OCI-LY1 (cell line): ENCODE data around the gene PNPLA5.

Experiments used
- H2AFZ ChIP-seq: fragments of 200-600 bp; sonication (generic), shearing (Covaris generic); 2 replicates; pipeline ENCODE4 v1.6.0; 2014; ENCODE audit warnings: antibody characterized with exemption, mild to moderate bottlenecking, low read length
- H3F3A ChIP-seq: fragments of 200-600 bp; sonication (generic), shearing (Covaris generic); 2 replicates; pipeline ENCODE4 v1.6.0; 2014; ENCODE audit warnings: mild to moderate bottlenecking, antibody characterized with exemption, low read length, moderate library complexity; ENCODE audit not compliant: insufficient read depth
- H3K27ac ChIP-seq: fragments of 200-600 bp; sonication (generic); 2 replicates; pipeline ENCODE4 v1.5.1; 2014; ENCODE audit warnings: low read length, mixed run types, mild to moderate bottlenecking, low read depth; ENCODE audit not compliant: poor library complexity, severe bottlenecking
- H3K27me3 ChIP-seq: fragments of 200-600 bp; sonication (generic); 2 replicates; pipeline ENCODE4 v1.6.0; 2014; ENCODE audit warnings: antibody characterized with exemption, mild to moderate bottlenecking, low read length, moderate library complexity; ENCODE audit not compliant: insufficient read depth
- H3K36me3 ChIP-seq: fragments of 200-600 bp; sonication (generic); 2 replicates; pipeline ENCODE4 v1.6.1; 2014; ENCODE audit warnings: mild to moderate bottlenecking, antibody characterized with exemption, low read length, moderate library complexity, mixed read lengths; ENCODE audit not compliant: insufficient read depth
- H3K4me1 ChIP-seq: fragments of 200-600 bp; sonication (generic); 2 replicates; pipeline ENCODE4 v1.5.1; 2014; ENCODE audit warnings: mild to moderate bottlenecking, low read length, moderate library complexity; ENCODE audit not compliant: insufficient read depth, severe bottlenecking
- H3K4me2 ChIP-seq: fragments of 200-600 bp; sonication (generic), shearing (Covaris generic); 2 replicates; pipeline ENCODE4 v1.6.1; 2014; ENCODE audit warnings: low read length
- H3K4me3 ChIP-seq: fragments of 200-600 bp; sonication (generic); 2 replicates; pipeline ENCODE4 v1.5.1; 2014; ENCODE audit warnings: low read length, low read depth, mild to moderate bottlenecking, mixed read lengths; ENCODE audit not compliant: poor library complexity, severe bottlenecking
- H3K79me2 ChIP-seq: fragments of 200-600 bp; shearing (Covaris generic); 2 replicates; pipeline ENCODE4 v1.6.1; 2016; ENCODE audit warnings: mixed run types, low read length, mixed read lengths; ENCODE audit not compliant: insufficient read depth
- H3K9ac ChIP-seq: fragments of 200-600 bp; sonication (generic), shearing (Covaris generic); 2 replicates; pipeline ENCODE4 v1.6.1; 2014; ENCODE audit warnings: mild to moderate bottlenecking, low read length, mixed read lengths
- H3K9me2 ChIP-seq: fragments of 200-600 bp; sonication (generic), shearing (Covaris generic); 2 replicates; pipeline ENCODE4 v1.6.1; 2014; ENCODE audit warnings: low read depth, mild to moderate bottlenecking, low read length, mixed read lengths
- H3K9me3 ChIP-seq: fragments of 200-600 bp; shearing (Covaris generic); 2 replicates; pipeline ENCODE4 v1.6.1; 2014; ENCODE audit warnings: low read length, mixed read lengths
- H4K20me1 ChIP-seq: fragments of 200-600 bp; sonication (generic), shearing (Covaris generic); 2 replicates; pipeline ENCODE4 v1.6.0; 2016; ENCODE audit warnings: mild to moderate bottlenecking, low read length; ENCODE audit not compliant: insufficient read depth
- EZH2 ChIP-seq: fragments of 200-600 bp; sonication (generic), shearing (Covaris generic); IDR thresholded peaks from 2 replicates; pipeline ENCODE4 v1.8.0; 2017; ENCODE audit warnings: borderline replicate concordance, mixed run types, mild to moderate bottlenecking, antibody characterized with exemption, low read length, moderate library complexity, mixed read lengths
- TF ChIP-seq, protein P1 (sequence below): fragments of 200-600 bp; sonication (generic), shearing (Covaris generic); IDR thresholded peaks from 2 replicates; pipeline ENCODE4 v1.5.1; 2017; ENCODE audit warnings: mild to moderate bottlenecking, antibody characterized with exemption, low read length, moderate library complexity, mixed read lengths

Gene PNPLA5

DNA sequence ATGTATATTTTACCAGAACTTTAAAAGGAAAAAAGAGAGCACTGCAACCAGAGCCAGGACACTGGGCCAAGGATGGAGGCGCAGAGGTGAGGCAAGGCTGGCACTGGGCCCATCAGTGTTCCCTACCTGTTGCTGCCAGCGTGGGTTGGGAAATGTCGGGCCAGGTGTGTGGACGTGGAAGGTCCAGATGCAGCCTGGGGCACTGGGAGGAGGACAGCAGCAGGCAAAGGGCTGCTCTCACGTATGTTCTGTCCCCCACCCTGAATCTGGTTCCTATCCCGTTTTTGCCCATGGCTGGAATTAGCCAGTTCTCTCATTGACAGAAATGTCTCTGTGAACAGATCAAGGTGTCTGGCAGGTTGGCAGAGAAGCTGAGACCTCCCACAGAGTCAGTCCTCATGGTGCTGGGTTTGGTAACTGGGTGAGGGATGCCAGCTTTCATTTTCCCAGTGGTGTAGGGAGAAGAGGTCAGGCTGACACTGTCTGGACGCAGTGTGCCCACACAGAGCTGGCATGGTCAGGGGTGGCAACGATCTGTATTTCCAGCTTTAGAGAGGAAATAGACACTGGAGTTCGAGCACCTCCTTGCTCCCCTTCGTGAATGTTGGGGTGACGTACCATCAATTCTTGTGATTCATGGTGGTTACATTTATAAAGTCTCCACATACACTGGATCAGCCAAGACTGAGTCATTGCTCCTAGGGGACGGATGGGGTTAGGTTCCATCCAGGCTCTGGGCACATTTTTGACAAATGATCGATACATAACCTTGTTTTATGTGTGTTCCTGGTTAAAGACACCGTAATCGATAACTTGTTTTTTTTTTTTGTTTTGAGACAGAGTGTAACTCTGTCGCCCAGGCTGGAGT is 27.5 kb upstream of the PNPLA5 start:
- no peaks in the 10 kb centered on the region for H3K9me2 ChIP-seq
- H3K9ac ChIP-seq, result no peak overlapping the region
- H3K4me2 ChIP-seq, result no peak overlapping the region
- H4K20me1 ChIP-seq, result no peaks in the 10 kb centered on the region
- no peak overlapping the region for H3K27ac ChIP-seq
- TF ChIP-seq, protein P1, sequence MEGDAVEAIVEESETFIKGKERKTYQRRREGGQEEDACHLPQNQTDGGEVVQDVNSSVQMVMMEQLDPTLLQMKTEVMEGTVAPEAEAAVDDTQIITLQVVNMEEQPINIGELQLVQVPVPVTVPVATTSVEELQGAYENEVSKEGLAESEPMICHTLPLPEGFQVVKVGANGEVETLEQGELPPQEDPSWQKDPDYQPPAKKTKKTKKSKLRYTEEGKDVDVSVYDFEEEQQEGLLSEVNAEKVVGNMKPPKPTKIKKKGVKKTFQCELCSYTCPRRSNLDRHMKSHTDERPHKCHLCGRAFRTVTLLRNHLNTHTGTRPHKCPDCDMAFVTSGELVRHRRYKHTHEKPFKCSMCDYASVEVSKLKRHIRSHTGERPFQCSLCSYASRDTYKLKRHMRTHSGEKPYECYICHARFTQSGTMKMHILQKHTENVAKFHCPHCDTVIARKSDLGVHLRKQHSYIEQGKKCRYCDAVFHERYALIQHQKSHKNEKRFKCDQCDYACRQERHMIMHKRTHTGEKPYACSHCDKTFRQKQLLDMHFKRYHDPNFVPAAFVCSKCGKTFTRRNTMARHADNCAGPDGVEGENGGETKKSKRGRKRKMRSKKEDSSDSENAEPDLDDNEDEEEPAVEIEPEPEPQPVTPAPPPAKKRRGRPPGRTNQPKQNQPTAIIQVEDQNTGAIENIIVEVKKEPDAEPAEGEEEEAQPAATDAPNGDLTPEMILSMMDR, result no peak
- TF ChIP-seq EZH2, result no peak
- H3K9me3 ChIP-seq, result no peaks in the 10 kb centered on the region
- no peak overlapping the region for H2AFZ ChIP-seq
- no peaks in the 10 kb centered on the region for H3K36me3 ChIP-seq
- no peaks in the 10 kb centered on the region for H3F3A ChIP-seq
- H3K4me3 ChIP-seq, result no peak overlapping the region
- H3K4me1 ChIP-seq, result no peaks in the 10 kb centered on the region
- H3K79me2 ChIP-seq, result no peaks in the 10 kb centered on the region
- H3K27me3 ChIP-seq, result no peaks in the 10 kb centered on the region; the same call in 1 of the 2 replicates

- no peaks in the 10 kb centered on the region for H3K9me2 ChIP-seq
- no peaks in the 10 kb centered on the region for H3K36me3 ChIP-seq
- no peaks in the 10 kb centered on the region for H3K9me3 ChIP-seq
- no peak overlapping the region for H3K4me2 ChIP-seq
- no peaks in the 10 kb centered on the region; the same call in 1 of the 2 replicates for H3K27me3 ChIP-seq
- TF ChIP-seq EZH2, result no peak
- TF ChIP-seq, protein P1, result no peak
- H3K27ac ChIP-seq, result no peak overlapping the region
- no peaks in the 10 kb centered on the region for H3K4me1 ChIP-seq
- no peaks in the 10 kb centered on the region for H3K79me2 ChIP-seq
- H4K20me1 ChIP-seq, result no peaks in the 10 kb centered on the region
- no peak overlapping the region for H3K4me3 ChIP-seq
- no peak overlapping the region for H3K9ac ChIP-seq
- H3F3A ChIP-seq, result no peaks in the 10 kb centered on the region
- H2AFZ ChIP-seq, result no peak overlapping the region
Measured at GRCh38 chr22:43917521-43917920, 25.7 kb upstream of the PNPLA5 start.

DNA sequence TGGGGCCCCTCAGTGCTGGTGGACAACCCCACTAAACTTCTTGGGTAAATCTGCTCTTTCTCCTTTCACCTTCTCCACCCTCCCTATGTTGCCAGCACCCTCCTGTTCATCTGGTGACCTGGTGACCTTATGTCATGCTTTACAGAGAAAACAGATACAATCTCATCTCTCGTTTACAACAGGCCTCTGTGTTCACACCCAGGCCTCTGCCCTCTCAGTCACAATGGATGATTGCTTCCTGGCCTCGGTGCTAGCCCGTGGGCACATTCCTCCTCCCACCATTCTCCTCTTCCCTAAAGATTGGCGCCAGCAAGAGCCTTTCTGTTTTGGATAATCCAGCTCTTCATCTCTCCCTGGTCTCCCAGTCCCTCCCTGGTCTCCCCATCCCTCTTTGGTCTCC is 19.5 kb upstream of the PNPLA5 start:
- H3K4me1 ChIP-seq, result no peaks in the 10 kb centered on the region
- no peak overlapping the region for H3K9ac ChIP-seq

More for the DNA sequence above, 19.5 kb upstream of the PNPLA5 start:
- no peak overlapping the region for H3K27ac ChIP-seq
- no peak overlapping the region for H2AFZ ChIP-seq
- no peaks in the 10 kb centered on the region for H3K79me2 ChIP-seq
- no peaks in the 10 kb centered on the region for H3F3A ChIP-seq
- H3K27me3 ChIP-seq, result no peaks in the 10 kb centered on the region; the same call in 1 of the 2 replicates
- no peaks in the 10 kb centered on the region for H3K9me3 ChIP-seq
- no peak overlapping the region for H3K4me3 ChIP-seq
- H3K9me2 ChIP-seq, result no peaks in the 10 kb centered on the region
- H4K20me1 ChIP-seq, result no peaks in the 10 kb centered on the region
- H3K4me2 ChIP-seq, result no peak overlapping the region
- no peaks in the 10 kb centered on the region for H3K36me3 ChIP-seq
- TF ChIP-seq EZH2, result no peak
- TF ChIP-seq, protein P1, result no peak
